Bronchus fibroblast of lung (primary cell): ENCODE measurements around the gene UBL5. TPM values are rescaled to one million over a fixed set of nuclear protein-coding genes. Genes with fewer than 3 reads are reported as not detected.

ENCODE experiments used
- total RNA-seq: library from RNA; depleted of rRNA; stranded (reverse); fragments of >200 nt; gene quantifications from 2 replicates; pipeline ENCODE4 v1.2.3, GENCODE V29; 2015

The UBL5 gene
- 886 and 930 TPM in 2 replicates for total RNA-seq

DNA sequence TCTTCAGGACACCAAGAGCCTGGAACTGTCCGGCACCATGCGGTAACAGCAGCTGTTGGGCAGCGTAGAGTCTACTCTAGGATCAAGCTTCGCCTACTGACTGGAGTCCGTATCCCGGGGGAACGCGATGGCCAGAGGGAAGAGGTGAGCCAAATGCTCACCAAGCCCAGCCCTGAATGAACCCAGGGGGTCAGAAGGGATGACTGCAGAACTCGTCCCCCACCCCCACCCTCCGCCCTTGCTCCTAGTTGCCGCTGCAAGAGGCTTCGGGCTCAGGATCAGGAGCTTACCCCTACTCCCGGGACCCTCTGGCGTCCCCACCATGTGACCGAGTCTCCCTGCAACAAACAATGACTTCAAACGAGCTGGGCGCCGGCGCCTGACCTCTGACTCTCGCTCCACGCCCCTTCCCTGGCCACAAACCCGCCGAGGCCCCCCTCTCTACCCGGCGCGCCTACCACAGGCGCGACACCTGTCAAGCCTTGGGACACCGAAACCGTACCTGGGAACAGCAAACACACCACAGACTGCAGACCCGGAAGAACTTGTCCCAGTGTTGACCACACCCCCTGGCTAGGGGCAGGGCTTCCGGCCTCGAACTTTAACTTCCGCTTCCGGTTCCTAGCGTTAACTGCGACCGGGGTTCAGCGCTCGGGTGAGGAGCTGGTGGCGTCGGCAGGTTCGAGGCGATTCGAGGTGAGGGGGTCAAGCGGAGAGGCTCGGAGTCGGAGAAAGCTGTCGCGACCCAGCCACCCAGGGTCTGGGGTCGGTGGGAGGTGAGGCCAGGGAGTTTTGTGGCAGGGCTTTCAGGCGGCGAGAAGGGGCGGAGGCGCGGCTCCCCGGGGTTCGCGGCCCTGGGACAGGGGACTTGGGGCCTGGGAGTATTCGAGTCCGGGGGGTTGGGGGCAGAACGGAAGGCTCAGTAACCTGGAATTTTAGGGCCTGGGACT, at the start of gene UBL5:
TSS of gene UBL5 (plus strand) at position 630 of the 950 bp plus-strand sequence. CDS start 420 bp downstream, outside the sequence.

DNA sequence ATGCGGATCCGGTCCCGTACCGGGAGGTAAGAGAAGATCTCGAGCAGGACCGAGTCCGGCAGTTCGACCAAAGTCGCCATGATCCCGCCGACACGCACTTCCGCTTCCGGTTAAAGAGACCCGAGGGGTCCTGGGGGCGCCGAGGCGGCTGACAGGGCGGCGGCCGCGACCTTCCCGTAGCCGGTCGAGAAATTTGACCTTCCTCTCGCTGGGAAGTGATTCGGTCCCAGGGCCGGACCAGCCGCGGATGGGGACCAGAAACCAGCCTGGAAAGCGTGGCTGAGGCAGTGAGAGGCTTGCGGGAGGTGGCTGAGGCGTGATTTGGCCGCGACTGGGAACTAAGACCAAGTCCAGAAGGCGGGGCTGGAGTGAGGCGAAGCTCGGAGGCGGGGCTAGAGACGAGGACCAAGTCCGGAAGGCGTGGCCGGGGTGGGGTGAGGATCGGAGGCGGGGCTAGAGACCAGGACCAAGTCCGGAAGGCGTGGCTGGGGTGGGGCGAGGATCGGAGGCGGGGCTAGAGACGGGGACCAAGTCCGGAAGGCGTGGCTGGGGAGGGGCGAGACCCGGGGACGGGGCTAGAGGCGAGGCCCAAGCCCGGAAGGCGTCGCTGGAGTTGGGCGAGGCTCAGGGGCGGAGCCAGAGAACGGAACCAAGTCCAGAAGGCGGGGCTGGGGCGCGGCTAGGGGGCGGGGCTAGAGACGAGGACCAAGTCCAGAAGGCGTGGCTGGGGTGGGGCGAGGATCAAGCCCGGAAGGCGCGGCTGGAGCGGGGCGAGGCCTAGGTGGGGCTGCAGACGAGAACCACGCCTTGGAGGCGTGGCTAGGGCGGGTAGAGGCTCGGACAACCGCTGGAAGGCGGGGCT, 8.8 kb upstream of the UBL5 start, which contains the start of gene FBXL12:
TSS of gene FBXL12 (minus strand) at position 346 of the 862 bp plus-strand sequence. CDS start at position 80, 266 bp downstream.

DNA sequence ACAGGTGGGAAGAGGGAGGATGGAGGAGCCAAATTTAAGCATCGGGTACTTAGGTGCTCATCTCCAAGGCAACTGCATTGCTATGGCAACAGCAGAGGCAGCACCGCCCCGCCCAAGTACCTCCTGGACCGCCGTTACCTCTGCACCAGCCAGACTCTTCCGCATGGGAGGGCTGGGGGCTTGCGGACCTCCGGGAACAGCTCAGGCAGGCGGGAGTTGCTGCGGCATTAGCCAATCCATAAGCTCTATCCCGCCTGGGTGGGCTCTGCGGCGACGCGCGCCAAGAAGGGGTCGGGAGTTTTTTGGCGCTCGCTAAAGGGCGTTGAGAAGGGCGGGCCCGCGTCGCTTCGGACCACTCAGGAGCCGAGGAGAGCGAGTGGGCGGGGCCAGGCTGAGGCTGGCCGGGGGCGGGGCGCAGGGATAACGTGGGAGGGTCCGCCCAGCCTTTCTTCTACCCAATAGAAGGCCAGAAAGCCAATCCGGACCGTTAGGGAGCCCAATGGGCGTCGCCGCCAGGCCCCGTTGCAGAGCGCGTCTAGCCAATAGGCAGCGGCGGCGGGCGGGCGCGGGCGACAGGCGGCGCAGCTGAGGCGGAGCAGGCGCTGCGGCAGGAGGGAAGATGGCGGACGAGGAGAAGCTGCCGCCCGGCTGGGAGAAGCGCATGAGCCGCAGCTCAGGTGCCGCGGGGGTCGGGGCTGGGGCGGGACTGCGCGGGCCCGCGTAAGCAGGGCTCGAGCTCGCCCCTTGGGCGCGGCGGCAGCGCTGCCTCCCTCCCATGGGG, 7.2 kb downstream of the UBL5 start, which contains the start of gene PIN1:
TSS of gene PIN1 (plus strand) at position 593 of the 781 bp plus-strand sequence. CDS start at position 620, 27 bp downstream.

Other genes starting within 250 kb of the UBL5 start
- 15.0 and 15.5 TPM in 2 replicates for gene ZNF121, start 243.4 kb upstream of the UBL5 start, total RNA-seq
- gene ZNF561, start 206.7 kb upstream of the UBL5 start, total RNA-seq = 11.9 and 16.5 TPM in 2 replicates
- 11.8 and 12.5 TPM in 2 replicates for gene ZNF562, start 152.8 kb upstream of the UBL5 start, total RNA-seq
- 3.1 and 4.7 TPM in 2 replicates for gene ZNF846, start 59.2 kb upstream of the UBL5 start, total RNA-seq
- 26.5 and 28.1 TPM in 2 replicates for gene FBXL12, start 8.8 kb upstream of the UBL5 start, total RNA-seq
- 188 and 199 TPM in 2 replicates for gene PIN1, start 7.4 kb downstream of the UBL5 start, total RNA-seq
- gene OLFM2, start 108.6 kb downstream of the UBL5 start, total RNA-seq = 0.45 TPM in 1 of 2 replicates, not detected in the other
- gene COL5A3, start 182.6 kb downstream of the UBL5 start, total RNA-seq = 0.34 and 0.59 TPM in 2 replicates
- not detected in 2 replicates for gene RDH8, start 185.6 kb downstream of the UBL5 start, total RNA-seq